Melanocyte of skin (primary cell): Measurements from ENCODE around the gene GOLGA6L4. TPM values are rescaled to one million over a fixed set of nuclear protein-coding genes. Genes with fewer than 3 reads are reported as not detected.

ENCODE experiments used
- small RNA-seq, 2 donors: library from RNA; depleted of rRNA; stranded (forward); fragments of <200 nt; gene quantifications; one replicate each; pipeline ENCODE3, GENCODE V24; 2012
- total RNA-seq, 2 donors: library from RNA; depleted of rRNA; stranded (reverse); fragments of >200 nt; gene quantifications; 2 replicates each; pipeline ENCODE4 v1.2.3, GENCODE V29; 2012

The GOLGA6L4 gene, protein sequence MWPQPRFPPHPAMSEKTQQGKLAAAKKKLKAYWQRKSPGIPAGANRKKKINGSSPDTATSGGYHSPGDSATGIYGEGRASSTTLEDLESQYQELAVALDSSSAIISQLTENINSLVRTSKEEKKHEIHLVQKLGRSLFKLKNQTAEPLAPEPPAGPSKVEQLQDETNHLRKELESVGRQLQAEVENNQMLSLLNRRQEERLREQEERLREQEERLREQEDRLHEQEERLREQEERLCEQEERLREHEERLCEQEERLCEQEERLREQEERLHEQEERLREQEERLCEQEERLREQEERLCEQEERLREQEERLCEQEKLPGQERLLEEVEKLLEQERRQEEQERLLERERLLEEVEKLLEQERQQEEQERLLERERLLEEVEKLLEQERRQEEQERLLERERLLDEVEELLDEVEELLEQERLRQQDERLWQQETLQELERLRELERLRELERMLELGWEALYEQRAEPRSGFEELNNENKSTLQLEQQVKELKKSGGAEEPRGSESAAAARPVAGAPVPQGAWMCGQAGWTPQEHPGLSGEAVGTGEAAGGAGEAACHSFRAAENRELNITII
- 1 to 10 TPM in 1 of 2 donors, under 1 TPM in 1; 1.00 to 1.0 TPM for total RNA-seq

DNA sequence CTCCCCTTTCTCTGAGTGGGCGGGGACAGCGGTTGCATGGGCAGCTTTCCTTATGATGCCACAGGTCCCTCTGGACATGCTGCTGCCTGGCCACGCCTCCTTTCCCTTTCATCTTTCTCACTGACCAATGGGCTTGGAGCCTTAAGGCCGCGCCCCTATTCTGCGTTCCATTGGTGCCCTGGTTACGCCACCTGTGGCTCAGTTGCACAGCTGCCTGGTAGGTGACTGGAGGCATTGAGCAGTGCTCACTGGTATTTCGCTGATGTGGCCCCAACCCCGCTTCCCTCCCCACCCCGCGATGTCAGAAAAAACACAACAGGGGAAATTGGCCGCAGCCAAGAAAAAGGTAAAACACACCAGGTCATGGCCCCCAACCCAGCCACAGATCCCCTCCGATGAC is at the start of gene GOLGA6L4:
Gene GOLGA6L4, plus strand, starts transcription at position 201 of the 400 bp plus-strand sequence. Its CDS starts 62 bp downstream, at position 263.

Small RNA genes within 50 kb of the gene (small RNA-seq; reads per million reads assigned to genes)
- gene RN7SL331P (0 reads per million in 2 donors), gene UBE2Q2P8 (0 reads per million in 2 donors)
